A549 (cell line): Measurements from ENCODE around the gene TMX1. TPM values are rescaled to one million over a fixed set of nuclear protein-coding genes. Genes with fewer than 3 reads are reported as not detected.

ENCODE experiments used
- ATAC-seq, 2 experiments: fragments of 200-7000 bp in 1 of 2; fragments of >200 bp in 1 of 2; cut with Nextera tagmentation in 1 of 2; cut with Tn5 transposase in 1 of 2; 3 replicates each; pipeline versions ENCODE4 v1.8.0 to v1.9.1; 2018 to 2020; ENCODE audit warnings: mild to moderate bottlenecking in 1 of 2, moderate library complexity in 1 of 2
- CTCF ChIA-PET: fragments of 300-600 bp; sonication (Branson Sonifier 250); formaldehyde crosslinking; extraction: SDS; loops from one replicate; lab custom pipeline; 2021; ENCODE audit warnings: antibody characterized with exemption, inconsistent platforms; lab: Yijun Ruan, JAX
- POLR2A ChIA-PET: fragments of 350-600 bp; formaldehyde crosslinking; extraction: SDS; loops from one replicate; lab custom pipeline; 2021; ENCODE audit warnings: antibody characterized with exemption, inconsistent platforms; lab: Yijun Ruan, JAX
- DNase-seq, 2 experiments: peaks; one replicate each; pipeline versions ENCODE4 v3.0.0 to v3.0.0-alpha.2; 2011 to 2016; ENCODE audit warnings: low read depth in 1 of 2, low spot score in 1 of 2
- FAIRE-seq: peaks from 2 replicates; lab custom pipeline; 2011; peaks lifted over from hg19 to GRCh38; lab: Jason Lieb, UNC
- H3K27ac ChIP-seq, 2 experiments: fragments of >200 bp; sonication (Bioruptor Twin); formaldehyde crosslinking; 3 replicates each; pipeline ENCODE4 v1.5.1; 2016 to 2017
- H3K4me1 ChIP-seq: fragments of >200 bp; sonication (Bioruptor Twin); formaldehyde crosslinking; 3 replicates; pipeline ENCODE4 v1.6.1; 2016
- H3K4me2 ChIP-seq: fragments of >200 bp; sonication (Bioruptor Twin); formaldehyde crosslinking; 3 replicates; pipeline ENCODE4 v1.6.1; 2016
- H3K4me3 ChIP-seq: fragments of >200 bp; sonication (Bioruptor Twin); formaldehyde crosslinking; 3 replicates; pipeline ENCODE4 v1.5.1; 2016
- H3K9me3 ChIP-seq: fragments of >200 bp; sonication (Bioruptor Twin); formaldehyde crosslinking; 3 replicates; pipeline ENCODE4 v1.6.1; 2016
- CBX2 ChIP-seq: fragments of 200-600 bp; sonication (generic); IDR thresholded peaks from 2 replicates; pipeline ENCODE4 v1.6.1; 2016; ENCODE audit warnings: low read depth, mild to moderate bottlenecking, borderline replicate concordance
- CBX8 ChIP-seq: fragments of 200-600 bp; sonication (generic); IDR thresholded peaks from 2 replicates; pipeline ENCODE4 v1.6.1; 2016
- CEBPB ChIP-seq, 2 experiments: fragments of >200 bp in 1 of 2; sonication (Bioruptor Twin) in 1 of 2; formaldehyde crosslinking in 1 of 2; IDR thresholded peaks; 2 replicates each; pipeline ENCODE4 v1.6.1; 2012 to 2016
- EHMT2 ChIP-seq: fragments of 200-600 bp; sonication (generic); IDR thresholded peaks from 2 replicates; pipeline ENCODE4 v1.6.1; 2016; ENCODE audit warnings: antibody characterized with exemption, low read depth, mild to moderate bottlenecking, moderate library complexity
- EP300 ChIP-seq, 2 experiments: fragments of >200 bp; sonication (Bioruptor Twin); formaldehyde crosslinking; IDR thresholded peaks; 2 replicates in 1 of 2; 3 replicates in 1 of 2; pipeline ENCODE4 v1.6.1; 2016 to 2017
- JUNB ChIP-seq: fragments of >200 bp; sonication (Bioruptor Twin); formaldehyde crosslinking; IDR thresholded peaks from 2 replicates; pipeline ENCODE4 v1.6.1; 2016
- KDM1A ChIP-seq: fragments of 200-600 bp; sonication (generic); IDR thresholded peaks from 2 replicates; pipeline ENCODE4 v1.6.1; 2016; ENCODE audit warnings: low read depth, mild to moderate bottlenecking
- KDM5A ChIP-seq: fragments of 200-600 bp; sonication (generic); IDR thresholded peaks from 2 replicates; pipeline ENCODE4 v1.6.1; 2016; ENCODE audit warnings: antibody characterized with exemption, mild to moderate bottlenecking
- MAFK ChIP-seq: fragments of 450-650 bp; IDR thresholded peaks from 2 replicates; pipeline ENCODE4 v1.6.1; 2014; ENCODE audit not compliant: partially characterized antibody
- MAX ChIP-seq: IDR thresholded peaks from 2 replicates; pipeline ENCODE4 v1.6.1; 2012
- MAZ ChIP-seq: fragments of 150-350 bp; IDR thresholded peaks from 2 replicates; pipeline ENCODE4 v1.6.1; 2014; ENCODE audit warnings: antibody characterized with exemption, low read depth, low read length, borderline replicate concordance
- NFE2L2 ChIP-seq: fragments of 150-350 bp; conservative IDR thresholded peaks from 2 replicates; pipeline ENCODE4 v1.6.1; 2014; ENCODE audit warnings: low read length
- NPAS2 ChIP-seq: fragments of 250-450 bp; sonication (Bioruptor Pico); IDR thresholded peaks from 2 replicates; pipeline ENCODE4 v1.8.0; 2022; ENCODE audit warnings: mild to moderate bottlenecking, moderate library complexity, borderline replicate concordance
- PHF8 ChIP-seq: fragments of 200-600 bp; sonication (generic); IDR thresholded peaks from 2 replicates; pipeline ENCODE4 v1.6.1; 2016; ENCODE audit warnings: low read depth, mild to moderate bottlenecking, antibody characterized with exemption, moderate library complexity, borderline replicate concordance
- POLR2A ChIP-seq: IDR thresholded peaks from 2 replicates; pipeline ENCODE4 v1.6.1; 2012; ENCODE audit warnings: mild to moderate bottlenecking, low read length
- POLR2AphosphoS2 ChIP-seq: conservative IDR thresholded peaks from 2 replicates; pipeline ENCODE4 v1.6.1; 2012; ENCODE audit warnings: low read length, improper control_type of control experiment, inconsistent platforms
- RARB ChIP-seq: fragments of 250-450 bp; sonication (Bioruptor Pico); IDR thresholded peaks from 2 replicates; pipeline ENCODE4 v1.8.0; 2021; ENCODE audit warnings: mild to moderate bottlenecking, moderate library complexity
- RFX5 ChIP-seq: fragments of 450-650 bp; IDR thresholded peaks from 2 replicates; pipeline ENCODE4 v1.7.1; 2014; ENCODE audit warnings: antibody characterized with exemption, mild to moderate bottlenecking, moderate library complexity
- TFCP2L1 ChIP-seq: fragments of 250-450 bp; sonication (Bioruptor Pico); IDR thresholded peaks from 2 replicates; pipeline ENCODE4 v1.5.0; 2021; ENCODE audit warnings: mild to moderate bottlenecking
- USF2 ChIP-seq: fragments of 450-650 bp; IDR thresholded peaks from 2 replicates; pipeline ENCODE4 v1.6.1; 2014; ENCODE audit warnings: antibody characterized with exemption
- ZC3H11A ChIP-seq: fragments of 450-650 bp; IDR thresholded peaks from 2 replicates; pipeline ENCODE4 v1.6.1; 2014; ENCODE audit warnings: antibody characterized with exemption, mild to moderate bottlenecking
- ZFP36 ChIP-seq: fragments of 450-650 bp; IDR thresholded peaks from 2 replicates; pipeline ENCODE4 v1.6.1; 2014; ENCODE audit warnings: borderline replicate concordance; ENCODE audit not compliant: partially characterized antibody
- ZNF302 ChIP-seq: fragments of 250-450 bp; sonication (Bioruptor Pico); IDR thresholded peaks from 2 replicates; pipeline ENCODE4 v1.9.0; 2021; ENCODE audit warnings: inconsistent platforms, mild to moderate bottlenecking, moderate library complexity
- WGBS: methylation state at CpG from one replicate; pipeline ENCODE4 v1.1.6; 2017; ENCODE audit errors: missing lambda C conversion rate; 5-methylcytosine and 5-hydroxymethylcytosine counted together
- polyA plus RNA-seq, 4 experiments: library from polyadenylated mRNA; depleted of rRNA in 3 of 4; stranded (reverse); fragments of >200 nt; fragmentation: RNase III in 1 of 4; extraction: RNeasy Plus Mini Kit Qiagen cat#74134 plus additional on column Dnase treatment in 1 of 4; gene quantifications; 2 replicates in 3 of 4; 3 replicates in 1 of 4; pipeline ENCODE4 v1.2.3, GENCODE V29; 2011 to 2017
- TF ChIP-seq, protein P1 (sequence below): IDR thresholded peaks from 2 replicates; pipeline ENCODE4 v1.6.1; 2012; ENCODE audit warnings: low read depth, borderline replicate concordance
- TF ChIP-seq, protein P2 (sequence below): fragments of >200 bp; sonication (Bioruptor Twin); formaldehyde crosslinking; IDR thresholded peaks from 3 replicates; pipeline ENCODE4 v1.5.1; 2016

Gene TMX1
- polyA plus RNA-seq, 2 of the 4 experiments (the other 2 are of a cell fraction): 58.6 to 64.0 TPM

DNA sequence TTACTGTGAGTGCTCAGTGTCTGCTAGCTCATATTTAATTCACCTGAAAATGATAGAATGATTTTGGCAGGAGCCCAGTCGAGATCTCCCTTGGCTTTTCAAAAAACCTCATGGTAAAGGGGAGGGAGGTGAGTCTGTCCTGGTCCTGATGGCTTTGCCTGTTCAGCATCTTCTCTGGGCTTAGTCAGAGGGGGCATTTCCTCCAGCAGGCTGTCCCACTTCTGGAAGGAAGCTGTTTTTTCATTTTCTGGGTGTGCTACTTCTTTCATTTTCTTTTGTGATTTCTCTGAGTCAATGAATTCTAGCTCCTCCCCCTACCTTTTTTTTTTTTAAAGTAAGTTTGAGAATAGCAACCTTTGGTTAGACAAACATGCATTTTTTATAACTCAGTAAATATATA is 58.8 kb downstream of the TMX1 start:
- Histone ChIP-seq H3K27ac (no peak overlapping the region), H3K9me3 (no peaks in the 10 kb centered on the region), H3K4me1 (peaks cover 6% of the 10 kb centered on the region; the same call in 1 of the 3 replicates), H3K4me2 (no peak overlapping the region), H3K4me3 (no peak overlapping the region)
- no peak for ATAC-seq
- no peak for DNase-seq
- ChIA-PET CTCF (interaction anchor here (0.9 to 23.5 kb wide), 4 partner anchors 13 to 479 kb away, joined by 3 to 512 read pairs (median 18); no protein-coding TSS in a partner anchor), POLR2A (interaction anchor here (0.7 kb wide), 1 partner anchor 353 kb away, joined by 3 read pairs; no protein-coding TSS in a partner anchor)
- WGBS: 42% methylated on average over 1 of the region's 1 CpG
- no peak for FAIRE-seq
- TF ChIP-seq MAFK (no peak), KDM1A (no peak), ZNF302 (no peak), TFCP2L1 (CRISPR knock-in tag) (no peak), RFX5 (no peak), CBX2 (no peak), JUNB (no peak), POLR2A (no peak), ZC3H11A (no peak), RARB (no peak), NFE2L2 (no peak), USF2 (no peak), CEBPB (IDR thresholded peaks at IDR 0.05) (no peak), EHMT2 (no peak)
- TF ChIP-seq, protein P1, sequence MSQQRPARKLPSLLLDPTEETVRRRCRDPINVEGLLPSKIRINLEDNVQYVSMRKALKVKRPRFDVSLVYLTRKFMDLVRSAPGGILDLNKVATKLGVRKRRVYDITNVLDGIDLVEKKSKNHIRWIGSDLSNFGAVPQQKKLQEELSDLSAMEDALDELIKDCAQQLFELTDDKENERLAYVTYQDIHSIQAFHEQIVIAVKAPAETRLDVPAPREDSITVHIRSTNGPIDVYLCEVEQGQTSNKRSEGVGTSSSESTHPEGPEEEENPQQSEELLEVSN: no peak

DNA sequence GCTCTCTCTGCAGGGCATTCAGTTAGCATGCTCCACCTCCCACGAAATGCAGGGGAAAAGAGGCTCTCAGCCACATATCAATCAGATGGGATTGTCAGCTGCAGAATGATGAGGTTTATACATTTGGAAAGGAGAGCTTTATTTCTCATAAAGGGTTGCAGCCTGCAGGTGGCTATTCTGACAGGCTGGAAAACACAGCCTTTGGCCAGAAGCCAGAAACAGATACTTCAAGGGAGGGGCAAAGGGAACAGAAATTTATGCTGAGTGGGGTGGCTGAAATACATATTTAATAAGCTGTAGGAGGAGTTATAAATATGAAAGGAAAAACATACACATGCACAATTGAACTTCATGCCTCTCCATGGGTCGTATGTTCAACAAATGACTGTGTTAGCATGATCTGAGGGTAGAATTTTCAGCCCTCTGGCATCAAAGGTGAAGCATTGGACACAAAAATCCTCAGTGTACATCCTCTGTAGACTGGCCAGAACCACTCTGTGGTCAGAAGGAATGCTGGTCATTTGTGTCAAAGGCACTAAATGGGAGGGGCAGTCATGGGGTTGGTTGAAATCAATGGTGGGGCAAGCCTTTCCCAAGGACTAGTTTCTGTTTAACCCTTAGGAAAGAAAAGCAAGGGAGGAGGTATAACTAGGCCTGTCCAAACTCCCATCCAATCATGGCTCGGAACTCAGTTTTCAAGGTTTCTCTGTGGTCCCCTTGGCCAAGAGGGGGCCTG is 62.4 kb downstream of the TMX1 start:
- CTCF ChIA-PET: interaction anchor here (1.3 to 4.0 kb wide), 7 partner anchors 15 to 478 kb away, joined by 3 to 23 read pairs (median 6); no protein-coding TSS in a partner anchor
- no peak overlapping the region for H3K4me2 ChIP-seq
- DNase-seq: no peak
- 0 out of 6 replicates have a peak overlapping the region, but pooled peaks of 1 of the 2 experiments have one; percentile 14 for H3K27ac ChIP-seq
- no peak for FAIRE-seq
- 69% methylated on average over 3 of the region's 3 CpGs for WGBS
- TF ChIP-seq KDM5A (no peak), ZFP36 (no peak), RARB (no peak), RFX5 (no peak), NPAS2 (CRISPR knock-in tag) (no peak)
- TF ChIP-seq, protein P2, sequence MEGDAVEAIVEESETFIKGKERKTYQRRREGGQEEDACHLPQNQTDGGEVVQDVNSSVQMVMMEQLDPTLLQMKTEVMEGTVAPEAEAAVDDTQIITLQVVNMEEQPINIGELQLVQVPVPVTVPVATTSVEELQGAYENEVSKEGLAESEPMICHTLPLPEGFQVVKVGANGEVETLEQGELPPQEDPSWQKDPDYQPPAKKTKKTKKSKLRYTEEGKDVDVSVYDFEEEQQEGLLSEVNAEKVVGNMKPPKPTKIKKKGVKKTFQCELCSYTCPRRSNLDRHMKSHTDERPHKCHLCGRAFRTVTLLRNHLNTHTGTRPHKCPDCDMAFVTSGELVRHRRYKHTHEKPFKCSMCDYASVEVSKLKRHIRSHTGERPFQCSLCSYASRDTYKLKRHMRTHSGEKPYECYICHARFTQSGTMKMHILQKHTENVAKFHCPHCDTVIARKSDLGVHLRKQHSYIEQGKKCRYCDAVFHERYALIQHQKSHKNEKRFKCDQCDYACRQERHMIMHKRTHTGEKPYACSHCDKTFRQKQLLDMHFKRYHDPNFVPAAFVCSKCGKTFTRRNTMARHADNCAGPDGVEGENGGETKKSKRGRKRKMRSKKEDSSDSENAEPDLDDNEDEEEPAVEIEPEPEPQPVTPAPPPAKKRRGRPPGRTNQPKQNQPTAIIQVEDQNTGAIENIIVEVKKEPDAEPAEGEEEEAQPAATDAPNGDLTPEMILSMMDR: no peak
- POLR2A ChIA-PET: no interaction called here
- peaks cover 14% of the 10 kb centered on the region for H3K4me1 ChIP-seq
- ATAC-seq: no peak
- no peak overlapping the region for H3K4me3 ChIP-seq
- H3K9me3 ChIP-seq: no peaks in the 10 kb centered on the region

DNA sequence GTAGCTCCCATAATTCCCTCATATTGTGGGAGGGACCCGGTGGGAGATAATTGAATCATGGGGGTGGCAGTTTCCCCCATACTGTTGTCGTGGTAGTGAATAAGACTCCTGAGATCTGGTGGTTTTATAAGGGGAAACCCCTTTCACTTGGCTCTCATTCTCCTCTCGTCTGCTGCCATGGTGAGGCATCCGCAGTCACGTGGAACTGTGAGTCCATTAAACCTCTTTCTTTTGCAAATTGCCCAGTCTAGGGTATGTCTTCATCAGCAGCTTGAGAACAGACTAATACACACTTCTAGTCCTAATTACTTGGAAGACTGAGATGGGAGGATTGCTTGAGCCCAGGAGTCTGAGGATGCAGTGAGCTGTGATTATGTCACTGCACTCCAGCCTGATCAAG is 64.4 kb downstream of the TMX1 start:
- Histone ChIP-seq H3K4me1 (peaks cover 14% of the 10 kb centered on the region), H3K9me3 (no peaks in the 10 kb centered on the region), H3K4me2 (peak overlapping the region; percentile 57), H3K27ac (peak overlapping the region; percentile 36 to 46; a peak in 4 of 6 replicates), H3K4me3 (no peak overlapping the region)
- ChIA-PET POLR2A (no interaction called here), CTCF (interaction anchor here (1.0 to 4.0 kb wide), 4 partner anchors 21 to 476 kb away, joined by 3 to 23 read pairs (median 4); no protein-coding TSS in a partner anchor)
- FAIRE-seq (no peak), DNase-seq (peak in 1 of 2 experiments; percentile 14), ATAC-seq (peak in 1 of 2 experiments; percentile 52; a peak in 3 of 6 replicates)
- TF ChIP-seq POLR2AphosphoS2 (no peak), KDM1A (no peak), PHF8 (no peak), EP300 (IDR thresholded peaks at IDR 0.05) (no peak), MAZ (no peak), CBX8 (no peak), KDM5A (no peak), MAX (no peak)
- WGBS: 34% methylated on average over 5 of the region's 5 CpGs
